ENCODE data around the gene POLR2E. TPM values are rescaled to one million over a fixed set of nuclear protein-coding genes. Genes with fewer than 3 reads are reported as not detected.

The POLR2E gene
- total and polyA plus RNA-seq, 10 of the 15 experiments (the other 5 are each of a cell fraction or from before 2014, with no cell fraction given): 4.0 to 487 (median 200) TPM

DNA sequence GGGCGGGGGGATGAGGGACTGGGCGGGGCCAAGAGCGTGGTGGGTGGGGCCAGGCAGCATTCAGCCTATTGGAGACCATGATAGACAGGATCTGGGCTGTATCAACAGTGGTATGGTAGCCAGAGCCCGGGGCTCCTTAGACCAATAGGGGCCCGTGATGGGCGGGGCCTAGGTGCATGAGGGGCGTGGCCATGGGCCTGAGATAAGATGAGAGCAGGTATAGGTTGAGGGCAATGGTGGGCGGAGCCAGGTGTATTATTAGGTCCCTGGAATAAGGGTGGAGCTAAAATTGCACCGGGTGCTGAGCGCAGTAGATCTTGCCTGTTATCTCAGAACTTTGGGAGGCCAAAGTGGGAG lies 50.0 kb downstream of the POLR2E start:
- in situ Hi-C loops (cut with MboI): no loop called here
- ChIA-PET CTCF (interaction anchor here (1.3 kb wide), 1 partner anchor 178 kb away, joined by 3 read pairs; no protein-coding TSS in a partner anchor), RAD21 (ENCODE audit: unreplicated experiment) (no interaction called here), POLR2A (no interaction called here), SMC1A (ENCODE audit: uncharacterized antibody, unreplicated experiment) (no interaction called here)
- Histone ChIP-seq H3K27me3 (replicated peaks in 1 of 2; ENCODE audit: control insufficient read depth in 2 of 2, insufficient read depth in 2 of 2, low read length in 1 of 2) (no peaks in the 10 kb centered on the region), H2AFZ (ENCODE audit: control insufficient read depth, low read depth, low read length) (no peak overlapping the region), H3K79me2 (ENCODE audit: control insufficient read depth, insufficient read depth, low read length) (0 out of 2 replicates have a peak, but pooled peaks cover under 1% of the 10 kb centered on the region), H3K36me3 (ENCODE audit: control insufficient read depth in 2 of 2, insufficient read depth in 2 of 2, low read length in 1 of 2) (peaks cover 0 to 1% of the 10 kb centered on the region in 2 experiments; a peak in 1 of 4 replicates), H4K20me1 (ENCODE audit: control insufficient read depth, insufficient read depth) (no peaks in the 10 kb centered on the region), H3K9ac (ENCODE audit: control insufficient read depth, insufficient read depth, low read length) (no peak overlapping the region), H3K4me1 (ENCODE audit: control insufficient read depth, insufficient read depth, low read length) (peaks cover 3% of the 10 kb centered on the region; the same call in 1 of the 2 replicates), H3K27ac (ENCODE audit: control insufficient read depth, insufficient read depth) (no peak overlapping the region), H3K4me3 (no peak overlapping the region), H3K9me3 (replicated peaks; ENCODE audit: control insufficient read depth, insufficient read depth, low read length) (no peaks in the 10 kb centered on the region), H3K4me2 (ENCODE audit: control insufficient read depth, insufficient read depth) (no peak overlapping the region)
- ATAC-seq (peak; percentile 77), DNase-seq (ENCODE audit: low read depth, low spot score) (no peak), FAIRE-seq (peak; percentile 83)
- WGBS (ENCODE audit: insufficient coverage, insufficient replicate concordance, low lambda C conversion rate, missing lambda C conversion rate): 35% methylated on average over 10 of the region's 10 CpGs
- BruUV-seq (replicated peaks): no TSS peak
- intact Hi-C loops (cut with micrococcal nuclease; ENCODE audit: unreplicated experiment): no loop called here
- TF ChIP-seq SUPT20H (IDR thresholded peaks at IDR 0.05; ENCODE audit: borderline replicate concordance, control insufficient read depth, low read depth, low read length): no peak
- TF ChIP-seq BCL11A (IDR thresholded peaks at IDR 0.05; ENCODE audit: low read depth, low read length): no peak
- TF ChIP-seq, protein P1, sequence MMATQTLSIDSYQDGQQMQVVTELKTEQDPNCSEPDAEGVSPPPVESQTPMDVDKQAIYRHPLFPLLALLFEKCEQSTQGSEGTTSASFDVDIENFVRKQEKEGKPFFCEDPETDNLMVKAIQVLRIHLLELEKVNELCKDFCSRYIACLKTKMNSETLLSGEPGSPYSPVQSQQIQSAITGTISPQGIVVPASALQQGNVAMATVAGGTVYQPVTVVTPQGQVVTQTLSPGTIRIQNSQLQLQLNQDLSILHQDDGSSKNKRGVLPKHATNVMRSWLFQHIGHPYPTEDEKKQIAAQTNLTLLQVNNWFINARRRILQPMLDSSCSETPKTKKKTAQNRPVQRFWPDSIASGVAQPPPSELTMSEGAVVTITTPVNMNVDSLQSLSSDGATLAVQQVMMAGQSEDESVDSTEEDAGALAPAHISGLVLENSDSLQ (IDR thresholded peaks at IDR 0.05): peak; percentile 88
- TF ChIP-seq NR2C1 (IDR thresholded peaks at IDR 0.05): no peak
- peak; percentile 39 for TF ChIP-seq SP1 (IDR thresholded peaks at IDR 0.05; ENCODE audit: low read depth, low read length)
- TF ChIP-seq, protein P2, sequence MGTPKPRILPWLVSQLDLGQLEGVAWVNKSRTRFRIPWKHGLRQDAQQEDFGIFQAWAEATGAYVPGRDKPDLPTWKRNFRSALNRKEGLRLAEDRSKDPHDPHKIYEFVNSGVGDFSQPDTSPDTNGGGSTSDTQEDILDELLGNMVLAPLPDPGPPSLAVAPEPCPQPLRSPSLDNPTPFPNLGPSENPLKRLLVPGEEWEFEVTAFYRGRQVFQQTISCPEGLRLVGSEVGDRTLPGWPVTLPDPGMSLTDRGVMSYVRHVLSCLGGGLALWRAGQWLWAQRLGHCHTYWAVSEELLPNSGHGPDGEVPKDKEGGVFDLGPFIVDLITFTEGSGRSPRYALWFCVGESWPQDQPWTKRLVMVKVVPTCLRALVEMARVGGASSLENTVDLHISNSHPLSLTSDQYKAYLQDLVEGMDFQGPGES (IDR thresholded peaks at IDR 0.05): no peak
- TF ChIP-seq, protein P3, sequence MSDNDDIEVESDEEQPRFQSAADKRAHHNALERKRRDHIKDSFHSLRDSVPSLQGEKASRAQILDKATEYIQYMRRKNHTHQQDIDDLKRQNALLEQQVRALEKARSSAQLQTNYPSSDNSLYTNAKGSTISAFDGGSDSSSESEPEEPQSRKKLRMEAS (IDR thresholded peaks at IDR 0.05; ENCODE audit: low read depth, low read length): no peak
- TF ChIP-seq CREB1 (IDR thresholded peaks at IDR 0.05; ENCODE audit: low read depth): 0 out of 2 replicates have a peak, but pooled peaks have one; percentile 29
- TF ChIP-seq, protein P4, sequence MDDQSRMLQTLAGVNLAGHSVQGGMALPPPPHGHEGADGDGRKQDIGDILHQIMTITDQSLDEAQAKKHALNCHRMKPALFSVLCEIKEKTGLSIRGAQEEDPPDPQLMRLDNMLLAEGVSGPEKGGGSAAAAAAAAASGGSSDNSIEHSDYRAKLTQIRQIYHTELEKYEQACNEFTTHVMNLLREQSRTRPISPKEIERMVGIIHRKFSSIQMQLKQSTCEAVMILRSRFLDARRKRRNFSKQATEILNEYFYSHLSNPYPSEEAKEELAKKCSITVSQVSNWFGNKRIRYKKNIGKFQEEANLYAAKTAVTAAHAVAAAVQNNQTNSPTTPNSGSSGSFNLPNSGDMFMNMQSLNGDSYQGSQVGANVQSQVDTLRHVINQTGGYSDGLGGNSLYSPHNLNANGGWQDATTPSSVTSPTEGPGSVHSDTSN (IDR thresholded peaks at IDR 0.05; ENCODE audit: insufficient replicate concordance, low read depth, low read length): peak; percentile 78
- TF ChIP-seq NFYB (IDR thresholded peaks at IDR 0.05; ENCODE audit: insufficient read depth, low read depth, low read length): peak; percentile 28; the same call in 1 of the 2 replicates

All from GM12878 (cell line).